ENCODE data around the gene EPS8L3. TPM values are rescaled to one million over a fixed set of nuclear protein-coding genes. Genes with fewer than 3 reads are reported as not detected.

EPS8L3 gene
- total and polyA plus RNA-seq, 2 of the 8 experiments (the other 6 are each of a cell fraction or from before 2014, with no cell fraction given) = not detected

- Histone ChIP-seq H3K4me3 (ENCODE audit: extremely low read depth in 1 of 4, insufficient read depth in 2 of 4, low read depth in 3 of 4, low read length in 4 of 4) (no peak overlapping the region), H3K27ac (ENCODE audit: low read depth, low read length) (no peak overlapping the region), H3K79me2 (ENCODE audit: control insufficient read depth in 1 of 2, insufficient read depth in 2 of 2, low read length in 2 of 2) (no peaks in the 10 kb centered on the region), H3K79me1 (ENCODE audit: low read depth, low read length) (no peaks in the 10 kb centered on the region), H3K18ac (ENCODE audit: extremely low read depth, low read length) (no peak overlapping the region), H2BK12ac (ENCODE audit: low read depth, low read length) (no peak overlapping the region), H2AK5ac (ENCODE audit: low read depth, low read length) (no peak overlapping the region), H3K9me3 (ENCODE audit: insufficient read depth in 2 of 2, low read depth in 1 of 2, low read length in 1 of 2) (peaks cover 6 to 11% of the 10 kb centered on the region in 2 experiments; a peak in 3 of 4 replicates), H2BK5ac (ENCODE audit: low read depth, low read length) (no peak overlapping the region), H3K4me1 (replicated peaks in 1 of 4; ENCODE audit: control insufficient read depth in 3 of 4, insufficient read depth in 4 of 4, low read length in 3 of 4) (no peaks in the 10 kb centered on the region), H3K4me2 (ENCODE audit: insufficient read depth in 1 of 2, low read depth in 2 of 2, low read length in 2 of 2) (no peak overlapping the region), H2BK120ac (replicated peaks; ENCODE audit: low read depth, low read length) (no peak overlapping the region), H3K9ac (replicated peaks in 1 of 4; ENCODE audit: extremely low read depth in 1 of 4, low read depth in 3 of 4, low read length in 3 of 4) (no peak overlapping the region), H3K27me3 (replicated peaks in 1 of 4; ENCODE audit: control insufficient read depth in 3 of 4, extremely low read depth in 1 of 4, insufficient read depth in 3 of 4, low read length in 3 of 4) (no peaks in the 10 kb centered on the region), H3K14ac (ENCODE audit: insufficient read length) (no peak overlapping the region), H3K4ac (replicated peaks; ENCODE audit: insufficient read length, low read depth, low read length) (no peak overlapping the region), H2AFZ (ENCODE audit: low read length) (no peak overlapping the region), H3K23me2 (ENCODE audit: low read depth, low read length) (no peaks in the 10 kb centered on the region), H4K8ac (ENCODE audit: extremely low read depth, insufficient read depth, low read length) (no peak overlapping the region), H3K36me3 (ENCODE audit: control insufficient read depth in 2 of 4, insufficient read depth in 4 of 4, low read length in 3 of 4) (no peaks in the 10 kb centered on the region; a peak in 1 of 8 replicates), H3K56ac (replicated peaks; ENCODE audit: insufficient read length, low read depth, low read length) (no peak overlapping the region), H2BK15ac (ENCODE audit: low read length) (no peak overlapping the region), H4K91ac (replicated peaks; ENCODE audit: insufficient read length, low read length) (no peak overlapping the region), H4K5ac (ENCODE audit: insufficient read length, low read depth, low read length) (no peak overlapping the region), H2BK20ac (ENCODE audit: low read length) (no peak overlapping the region), H3K23ac (ENCODE audit: insufficient read length) (no peak overlapping the region), H4K20me1 (replicated peaks in 1 of 2; ENCODE audit: control insufficient read depth in 1 of 2, insufficient read depth in 2 of 2, low read length in 2 of 2) (no peaks in the 10 kb centered on the region)
- ChIA-PET CTCF (ENCODE audit: partially characterized antibody) (interaction anchor here (0.9 to 2.3 kb wide), 7 partner anchors 12 to 69 kb away, joined by 3 to 19 read pairs (median 5); partner anchors contain the start of gene GSTM2), POLR2A (ENCODE audit: partially characterized antibody) (no interaction called here)
- FAIRE-seq (no peak), DNase-seq (ENCODE audit: low read depth in 1 of 2, low spot score in 2 of 2) (no peak)
- 91% methylated on average over 4 of the region's 4 CpGs; no CpG with 5 or more reads in 1 of the 2 experiments for WGBS, 2 experiments (ENCODE audit: extremely low coverage in 1 of 2, insufficient coverage in 1 of 2, insufficient read length in 1 of 2, insufficient replicate concordance in 2 of 2, low coverage in 1 of 2, low lambda C conversion rate in 2 of 2, missing lambda C conversion rate in 1 of 2)
- TF ChIP-seq BACH1 (IDR thresholded peaks at IDR 0.05; ENCODE audit: low read length) (no peak), SRF (IDR thresholded peaks at IDR 0.05; ENCODE audit: low read depth, low read length) (no peak), SIRT6 (IDR thresholded peaks at IDR 0.05; ENCODE audit: low read length) (no peak), ASH2L (IDR thresholded peaks at IDR 0.05; ENCODE audit: low read length) (no peak), RAD21 (IDR thresholded peaks at IDR 0.05 in 1 of 2, conservative IDR thresholded peaks at IDR 0.05 in 1 of 2; ENCODE audit: low read depth in 2 of 2, low read length in 2 of 2) (no peak), FOSL1 (IDR thresholded peaks at IDR 0.05; ENCODE audit: insufficient read depth, low read depth, low read length) (no peak), TEAD4 (IDR thresholded peaks at IDR 0.05; ENCODE audit: low read depth, low read length) (no peak), CBX8 (IDR thresholded peaks at IDR 0.05; ENCODE audit: borderline replicate concordance, low read depth, low read length) (no peak), RBBP5 (IDR thresholded peaks at IDR 0.05; ENCODE audit: borderline replicate concordance, low read depth, low read length) (no peak), RFX5 (IDR thresholded peaks at IDR 0.05; ENCODE audit: borderline replicate concordance, low read depth, low read length) (no peak), TAF7 (optimal IDR thresholded peaks at IDR 0.05; ENCODE audit: borderline replicate concordance, low read depth, low read length) (no peak), TAF1 (IDR thresholded peaks at IDR 0.05; ENCODE audit: low read depth, low read length) (no peak)
- TF ChIP-seq, protein P1, sequence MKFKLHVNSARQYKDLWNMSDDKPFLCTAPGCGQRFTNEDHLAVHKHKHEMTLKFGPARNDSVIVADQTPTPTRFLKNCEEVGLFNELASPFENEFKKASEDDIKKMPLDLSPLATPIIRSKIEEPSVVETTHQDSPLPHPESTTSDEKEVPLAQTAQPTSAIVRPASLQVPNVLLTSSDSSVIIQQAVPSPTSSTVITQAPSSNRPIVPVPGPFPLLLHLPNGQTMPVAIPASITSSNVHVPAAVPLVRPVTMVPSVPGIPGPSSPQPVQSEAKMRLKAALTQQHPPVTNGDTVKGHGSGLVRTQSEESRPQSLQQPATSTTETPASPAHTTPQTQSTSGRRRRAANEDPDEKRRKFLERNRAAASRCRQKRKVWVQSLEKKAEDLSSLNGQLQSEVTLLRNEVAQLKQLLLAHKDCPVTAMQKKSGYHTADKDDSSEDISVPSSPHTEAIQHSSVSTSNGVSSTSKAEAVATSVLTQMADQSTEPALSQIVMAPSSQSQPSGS (IDR thresholded peaks at IDR 0.05; ENCODE audit: low read length) = no peak
These were observed 58.3 kb downstream of the EPS8L3 start for GRCh38 chr1:109705411-109705810.

Measured in H1 (cell line).